H1 (cell line): Measurements from ENCODE around the gene DSCAM.

Source experiments
- CTCF ChIP-seq, 3 experiments: IDR thresholded peaks; 1 replicate in 2 of 3; 2 replicates in 1 of 3; pipeline versions ENCODE4 v1.5.1 to v1.6.1; 2011; ENCODE audit warnings: low read length in 3 of 3, mild to moderate bottlenecking in 3 of 3, inconsistent platforms in 2 of 3, low read depth in 1 of 3, moderate library complexity in 1 of 3; ENCODE audit not compliant: insufficient read depth in 1 of 3; ENCODE audit errors: control extremely low read depth in 1 of 3
- EGR1 ChIP-seq: IDR thresholded peaks from 2 replicates; pipeline ENCODE4 v1.6.1; 2011; ENCODE audit warnings: low read depth, low read length, borderline replicate concordance
- POU5F1 ChIP-seq: IDR thresholded peaks from 2 replicates; pipeline ENCODE4 v1.6.1; 2011; ENCODE audit warnings: low read depth, mild to moderate bottlenecking, low read length, moderate library complexity
- SP1 ChIP-seq: IDR thresholded peaks from 2 replicates; pipeline ENCODE4 v1.6.1; 2011; ENCODE audit warnings: low read depth, low read length

- no peak for TF ChIP-seq CTCF (IDR thresholded peaks at IDR 0.05; ENCODE audit: control extremely low read depth in 1 of 3, insufficient read depth in 1 of 3, low read depth in 1 of 3, low read length in 3 of 3)
- no peak for TF ChIP-seq POU5F1
- TF ChIP-seq SP1, result no peak
- TF ChIP-seq EGR1, result no peak
These were observed 688.6 kb downstream of the DSCAM start for GRCh38 chr21:40158366-40158765.
